Neural crest cell (in vitro differentiated cells): ENCODE measurements around the gene OPRL1. TPM values are rescaled to one million over a fixed set of nuclear protein-coding genes. Genes with fewer than 3 reads are reported as not detected.
A peak's percentile ranks its signal among the peaks of the same experiment; 100 is the strongest.

Source experiments
- DNase-seq: peaks from one replicate; pipeline ENCODE4 v3.0.0; 2021; ENCODE audit warnings: low read depth, mixed read lengths, low spot score
- H3K27ac Mint-ChIP-seq: one replicate; pipeline ENCODE4 v1.8.0; 2021; ENCODE audit warnings: mild to moderate bottlenecking, mixed read lengths; ENCODE audit not compliant: unreplicated experiment
- H3K27me3 Mint-ChIP-seq: 2 replicates; pipeline ENCODE4 v1.8.0; 2021; ENCODE audit warnings: low read depth, mild to moderate bottlenecking, mixed read lengths
- H3K36me3 Mint-ChIP-seq: 2 replicates; pipeline ENCODE4 v1.8.0; 2021; ENCODE audit warnings: low read depth, mild to moderate bottlenecking, mixed read lengths
- H3K4me1 Mint-ChIP-seq: 2 replicates; pipeline ENCODE4 v1.8.0; 2021; ENCODE audit warnings: mixed read lengths
- H3K4me3 Mint-ChIP-seq: one replicate; pipeline ENCODE4 v1.8.0; 2021; ENCODE audit warnings: mild to moderate bottlenecking, mixed read lengths
- H3K9me3 Mint-ChIP-seq: 2 replicates; pipeline ENCODE4 v1.8.0; 2021; ENCODE audit warnings: mixed read lengths
- total RNA-seq: library from RNA; stranded (reverse); gene quantifications from 2 replicates; pipeline ENCODE4 v1.2.1, GENCODE V29; 2021
- TF ChIP-seq, protein P1 (sequence below): fragments of 200-600 bp; sonication (generic); conservative IDR thresholded peaks from 2 replicates; pipeline ENCODE4 v1.5.0; 2021; ENCODE audit warnings: antibody characterized with exemption, mild to moderate bottlenecking

OPRL1 gene
- total RNA-seq, 1 donor from 2014 or later: 0.96 TPM

DNA sequence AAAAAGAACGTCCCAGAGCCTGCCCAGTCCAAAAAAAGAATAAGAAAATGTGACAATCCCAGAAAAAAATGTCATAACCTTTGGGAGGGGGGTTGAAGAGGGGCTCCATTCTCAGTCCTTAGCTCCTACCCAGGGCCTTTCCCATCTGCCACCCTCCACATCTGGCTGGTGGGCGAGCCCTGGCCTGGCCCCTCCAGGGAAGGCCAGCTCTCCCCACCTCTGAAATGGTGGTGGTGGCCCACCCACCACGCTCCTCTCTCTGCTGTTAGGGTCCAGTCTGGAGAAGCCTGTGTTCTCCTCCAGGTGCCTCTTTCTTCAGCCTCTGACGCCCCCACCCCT, 979 bp upstream of the OPRL1 start:
- H3K27ac Mint-ChIP-seq: no peak overlapping the region
- peak overlapping the region; percentile 62 for H3K4me3 Mint-ChIP-seq
- TF ChIP-seq, protein P1, sequence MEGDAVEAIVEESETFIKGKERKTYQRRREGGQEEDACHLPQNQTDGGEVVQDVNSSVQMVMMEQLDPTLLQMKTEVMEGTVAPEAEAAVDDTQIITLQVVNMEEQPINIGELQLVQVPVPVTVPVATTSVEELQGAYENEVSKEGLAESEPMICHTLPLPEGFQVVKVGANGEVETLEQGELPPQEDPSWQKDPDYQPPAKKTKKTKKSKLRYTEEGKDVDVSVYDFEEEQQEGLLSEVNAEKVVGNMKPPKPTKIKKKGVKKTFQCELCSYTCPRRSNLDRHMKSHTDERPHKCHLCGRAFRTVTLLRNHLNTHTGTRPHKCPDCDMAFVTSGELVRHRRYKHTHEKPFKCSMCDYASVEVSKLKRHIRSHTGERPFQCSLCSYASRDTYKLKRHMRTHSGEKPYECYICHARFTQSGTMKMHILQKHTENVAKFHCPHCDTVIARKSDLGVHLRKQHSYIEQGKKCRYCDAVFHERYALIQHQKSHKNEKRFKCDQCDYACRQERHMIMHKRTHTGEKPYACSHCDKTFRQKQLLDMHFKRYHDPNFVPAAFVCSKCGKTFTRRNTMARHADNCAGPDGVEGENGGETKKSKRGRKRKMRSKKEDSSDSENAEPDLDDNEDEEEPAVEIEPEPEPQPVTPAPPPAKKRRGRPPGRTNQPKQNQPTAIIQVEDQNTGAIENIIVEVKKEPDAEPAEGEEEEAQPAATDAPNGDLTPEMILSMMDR: no peak
- H3K27me3 Mint-ChIP-seq: peaks cover 28% of the 10 kb centered on the region
- peaks cover 26% of the 10 kb centered on the region for H3K4me1 Mint-ChIP-seq
- DNase-seq: no peak
- no peaks in the 10 kb centered on the region for H3K9me3 Mint-ChIP-seq
- no peaks in the 10 kb centered on the region for H3K36me3 Mint-ChIP-seq

DNA sequence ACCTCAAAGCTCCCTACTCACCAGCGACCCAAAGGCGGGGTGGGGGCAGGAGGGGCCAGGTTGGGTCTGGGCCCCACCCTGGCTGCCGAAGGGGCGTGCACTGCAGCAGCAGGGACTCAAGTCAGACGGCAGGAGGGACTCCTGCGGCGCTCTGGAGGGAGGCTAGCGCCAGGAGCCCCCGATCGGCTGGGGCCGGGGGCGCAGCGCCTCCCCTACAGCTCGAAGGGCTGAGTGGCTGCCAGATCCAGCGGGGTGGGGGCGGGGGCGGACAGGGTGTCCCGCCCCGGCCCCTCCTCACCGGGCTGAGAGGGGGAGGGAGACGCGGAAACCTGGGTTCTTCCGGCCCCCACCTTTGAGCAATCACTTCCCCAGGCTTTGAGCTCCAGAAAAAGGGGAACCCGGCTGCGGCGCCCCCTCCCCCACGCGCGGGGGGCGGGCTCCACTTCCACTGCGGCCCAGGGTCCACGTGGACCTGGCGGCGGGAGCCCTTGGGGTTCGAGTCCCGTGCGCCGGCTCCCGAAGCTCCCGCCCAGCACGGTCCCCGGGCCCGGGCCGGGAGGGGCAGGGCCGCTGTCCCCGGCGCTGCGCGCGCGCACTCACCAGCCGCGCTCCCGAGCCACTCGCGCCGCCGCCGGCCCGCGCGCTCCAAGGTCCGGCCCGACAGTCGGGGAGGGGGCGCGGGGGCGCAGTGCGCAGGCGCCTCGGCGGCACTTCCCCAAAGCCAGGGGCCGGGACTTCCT, 439 bp upstream of the OPRL1 start, which contains the start of gene RGS19:
TSS of gene RGS19 (minus strand) at position 246 of the 740 bp plus-strand sequence. CDS start 2,632 bp downstream, outside the sequence.
- no peak within 1 kb of the TSS for H3K27ac Mint-ChIP-seq
- no peaks in the 10 kb centered on the region for H3K9me3 Mint-ChIP-seq
- TF ChIP-seq, protein P1: no peak
- no peaks in the 10 kb centered on the region for H3K36me3 Mint-ChIP-seq
- H3K27me3 Mint-ChIP-seq: peaks cover 31% of the 10 kb centered on the region
- peaks cover 30% of the 10 kb centered on the region for H3K4me1 Mint-ChIP-seq
- H3K4me3 Mint-ChIP-seq: peak within 1 kb of the TSS; percentile 92
- DNase-seq: peak; percentile 60

DNA sequence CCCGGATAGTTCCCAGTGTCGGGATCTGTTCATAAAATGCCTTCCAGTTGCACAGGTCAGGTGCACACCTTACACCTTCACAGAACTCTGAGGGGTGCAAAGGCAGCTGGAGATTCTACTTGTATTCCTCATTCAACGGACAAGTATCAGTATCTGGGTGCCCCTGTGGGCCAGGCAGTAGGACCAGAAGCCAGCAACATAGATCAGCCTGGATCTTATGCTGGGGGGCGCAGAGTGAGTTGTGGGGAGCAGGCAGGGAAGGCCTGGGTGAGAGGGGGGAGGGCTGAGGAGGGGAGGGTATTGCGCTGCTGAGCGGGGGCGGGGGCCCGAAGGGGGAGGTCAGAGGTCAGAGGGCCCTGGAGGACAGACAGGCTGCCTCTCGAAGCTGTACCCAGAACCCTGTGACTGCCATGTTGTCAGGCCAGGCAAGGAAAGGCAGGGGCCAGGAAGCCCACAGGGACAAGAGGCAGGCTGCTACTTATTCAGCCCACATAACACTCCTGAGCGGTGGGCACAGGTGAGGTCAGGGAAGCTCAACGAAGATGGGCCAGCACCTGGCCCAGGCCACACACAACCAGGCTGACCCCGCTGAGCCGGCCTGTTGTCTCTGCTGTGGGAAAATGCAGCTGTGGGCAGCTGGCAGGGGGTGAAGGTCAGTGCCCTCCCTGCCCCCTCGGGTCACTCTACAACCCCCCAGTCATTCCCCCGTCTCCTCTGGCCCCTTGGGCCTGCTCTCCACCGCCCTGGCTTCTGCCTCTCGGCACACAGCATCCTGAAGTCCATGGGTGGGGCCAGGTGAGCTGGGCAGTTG, 1.1 kb downstream of the OPRL1 start:
- Mint-ChIP-seq H3K9me3 (no peaks in the 10 kb centered on the region), H3K27me3 (peaks cover 47% of the 10 kb centered on the region), H3K4me1 (peaks cover 30% of the 10 kb centered on the region), H3K27ac (peak overlapping the region; percentile 27), H3K36me3 (no peaks in the 10 kb centered on the region), H3K4me3 (peak overlapping the region; percentile 92)
- no peak for DNase-seq
- TF ChIP-seq, protein P1: no peak

DNA sequence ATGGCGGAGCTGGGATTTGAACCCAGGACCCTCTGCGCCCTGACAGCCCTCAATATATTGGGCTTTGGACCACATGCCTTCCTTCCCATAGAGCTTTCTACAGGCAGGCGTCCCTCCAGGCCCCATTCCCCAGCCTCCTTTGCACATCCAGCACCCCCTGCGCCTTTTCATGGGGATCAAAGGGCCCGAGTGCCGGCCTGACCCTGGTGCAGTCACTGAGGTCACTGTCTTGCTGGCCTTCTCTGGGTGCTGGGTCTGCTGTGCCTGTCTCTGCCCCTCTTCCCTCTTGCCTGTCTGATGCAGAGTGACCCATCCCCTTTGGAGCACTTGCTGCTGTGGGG, 1.7 kb downstream of the OPRL1 start:
- no peak for DNase-seq
- Mint-ChIP-seq H3K4me1 (peaks cover 30% of the 10 kb centered on the region), H3K36me3 (no peaks in the 10 kb centered on the region), H3K9me3 (no peaks in the 10 kb centered on the region), H3K27ac (no peak overlapping the region), H3K27me3 (peaks cover 53% of the 10 kb centered on the region), H3K4me3 (peak overlapping the region; percentile 83)
- TF ChIP-seq, protein P1: no peak

DNA sequence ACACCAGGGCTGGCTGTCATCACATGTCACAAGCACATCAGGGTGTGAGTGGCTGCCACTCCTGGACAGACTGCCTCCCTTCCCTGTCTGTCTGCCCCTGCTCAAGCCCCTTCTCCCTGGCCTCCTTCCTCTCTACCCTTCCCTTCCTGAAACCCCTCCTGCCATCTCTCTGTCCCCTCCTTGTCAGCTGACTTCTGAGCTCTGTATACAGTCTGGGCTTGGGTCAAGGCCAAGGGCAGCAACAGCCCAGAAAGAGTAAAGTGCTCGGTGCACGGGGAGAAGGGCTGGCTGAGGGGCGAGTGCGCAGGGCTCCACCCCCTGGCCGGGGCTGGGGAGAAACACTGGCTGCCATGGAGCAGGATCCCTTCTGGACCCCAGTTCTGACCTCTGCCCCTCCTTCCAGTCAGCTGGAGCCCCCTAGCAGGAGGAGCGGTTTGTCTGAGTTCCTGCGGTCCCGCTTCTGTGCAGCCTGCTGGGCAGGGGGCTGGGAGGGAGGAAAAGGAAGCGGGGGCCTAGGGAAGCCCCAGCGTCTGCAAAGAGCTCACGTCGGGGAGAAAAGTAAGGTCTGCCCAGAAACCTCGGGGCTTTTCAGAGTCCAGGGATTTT, 2.3 kb downstream of the OPRL1 start:
- no peaks in the 10 kb centered on the region for H3K36me3 Mint-ChIP-seq
- no peak for DNase-seq
- TF ChIP-seq, protein P1: no peak
- peaks cover 30% of the 10 kb centered on the region for H3K4me1 Mint-ChIP-seq
- H3K9me3 Mint-ChIP-seq: no peaks in the 10 kb centered on the region
- H3K4me3 Mint-ChIP-seq: peak overlapping the region; percentile 83
- peaks cover 55% of the 10 kb centered on the region for H3K27me3 Mint-ChIP-seq
- H3K27ac Mint-ChIP-seq: no peak overlapping the region
